SK-MEL-5 (cell line): Measurements from ENCODE around the gene SUN1. TPM values are rescaled to one million over a fixed set of nuclear protein-coding genes. Genes with fewer than 3 reads are reported as not detected.
"Not testable (repeated sequence)": the region's sequence is repeated elsewhere in the genome, so short reads cannot be mapped to it uniquely, and the experiment has no call there.

ENCODE experiments used
- DNase-seq: peaks from one replicate; pipeline ENCODE4 v3.0.0-alpha.2; 2016; ENCODE audit warnings: low read depth, low spot score
- in situ Hi-C: cut with HindIII; loops from 2 replicates; pipeline ENCODE4 v1.10.0; 2016; ENCODE audit warnings: low sequenced_read_pairs, high pct_unique_total_duplicates, low pct_unique_long_range_greater_than_20kb
- total RNA-seq: library from RNA; depleted of rRNA; stranded (reverse); fragments of >200 nt; shearing (Covaris generic); gene quantifications from 2 replicates; pipeline ENCODE4 v1.2.3, GENCODE V29; 2014

The SUN1 gene
- total RNA-seq, 1 experiment from 2014 or later: 56.5 TPM

GRCh38 chr7:903921-904755 lies 71.9 kb downstream of the SUN1 start:
- no peak for DNase-seq
- in situ Hi-C loops: no loop called here

GRCh38 chr7:904847-905246 lies 72.6 kb downstream of the SUN1 start:
- in situ Hi-C loops: no loop called here

DNA sequence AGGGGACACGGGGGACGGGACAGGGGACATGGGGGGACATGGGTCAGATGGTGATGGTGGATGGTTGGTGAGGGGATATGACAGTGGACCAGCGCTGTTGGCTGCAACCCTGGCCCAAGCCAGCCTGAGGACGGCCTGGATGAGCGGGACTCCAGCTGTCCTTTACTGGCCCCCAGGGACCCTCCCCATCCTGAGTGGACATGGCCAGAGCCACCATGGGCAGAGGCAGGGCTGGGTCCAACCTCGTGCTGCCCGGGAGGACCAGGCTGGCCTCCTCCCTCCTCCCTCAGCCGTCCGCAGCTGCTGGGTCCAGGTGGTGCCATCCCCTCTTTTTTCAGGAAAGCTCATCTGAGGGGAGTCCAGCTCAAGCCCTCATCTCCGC lies 74.5 kb downstream of the SUN1 start:
- in situ Hi-C loops: no loop called here
- no peak for DNase-seq

More at GRCh38 chr7:904847-905246, 72.6 kb downstream of the SUN1 start:
- no peak for DNase-seq

DNA sequence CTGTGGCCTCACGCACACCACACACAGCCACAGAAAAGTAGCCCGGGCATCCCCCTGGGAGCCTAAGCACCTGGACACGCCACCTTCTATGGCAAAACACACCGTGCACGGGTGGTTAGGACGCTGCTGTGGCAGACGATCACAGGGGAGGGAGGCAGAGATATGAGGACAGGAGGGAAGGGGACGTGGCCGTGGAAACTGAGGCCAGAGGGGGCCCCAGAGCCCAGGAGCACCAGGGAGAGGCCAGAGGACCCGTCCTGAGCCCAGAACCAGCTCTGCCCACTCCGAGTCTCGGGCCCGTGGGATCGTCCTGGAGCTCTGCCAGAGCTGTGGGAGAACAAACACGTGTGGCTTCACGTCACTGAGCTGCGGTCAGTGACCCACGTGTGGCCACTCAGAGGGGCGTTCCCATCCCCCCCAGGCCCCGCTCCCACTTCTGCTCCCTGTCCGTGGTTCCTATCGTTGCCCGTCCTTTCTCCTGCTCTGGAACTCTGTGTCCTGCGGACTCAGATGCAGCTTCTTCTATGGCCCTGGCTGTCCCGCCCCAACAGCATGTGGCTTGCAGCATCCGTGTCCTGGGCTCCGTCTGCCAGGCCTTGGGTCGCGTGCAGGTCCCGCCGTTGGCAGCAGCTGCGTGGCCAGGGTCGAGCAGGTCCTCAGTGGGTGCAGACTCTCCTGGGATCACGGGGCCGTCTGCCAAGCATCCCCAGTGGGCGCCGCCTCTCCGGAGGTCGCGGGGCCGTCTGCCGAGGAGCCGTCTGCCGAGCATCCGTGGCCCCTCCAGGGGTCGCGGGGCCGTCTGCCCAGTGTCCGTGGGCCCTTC lies 75.1 kb downstream of the SUN1 start:
- DNase-seq: no peak
- in situ Hi-C loops: no loop called here

- DNase-seq: no peak
- in situ Hi-C loops: no loop called here
These were observed 75.9 kb downstream of the SUN1 start for GRCh38 chr7:908159-908581.

DNA sequence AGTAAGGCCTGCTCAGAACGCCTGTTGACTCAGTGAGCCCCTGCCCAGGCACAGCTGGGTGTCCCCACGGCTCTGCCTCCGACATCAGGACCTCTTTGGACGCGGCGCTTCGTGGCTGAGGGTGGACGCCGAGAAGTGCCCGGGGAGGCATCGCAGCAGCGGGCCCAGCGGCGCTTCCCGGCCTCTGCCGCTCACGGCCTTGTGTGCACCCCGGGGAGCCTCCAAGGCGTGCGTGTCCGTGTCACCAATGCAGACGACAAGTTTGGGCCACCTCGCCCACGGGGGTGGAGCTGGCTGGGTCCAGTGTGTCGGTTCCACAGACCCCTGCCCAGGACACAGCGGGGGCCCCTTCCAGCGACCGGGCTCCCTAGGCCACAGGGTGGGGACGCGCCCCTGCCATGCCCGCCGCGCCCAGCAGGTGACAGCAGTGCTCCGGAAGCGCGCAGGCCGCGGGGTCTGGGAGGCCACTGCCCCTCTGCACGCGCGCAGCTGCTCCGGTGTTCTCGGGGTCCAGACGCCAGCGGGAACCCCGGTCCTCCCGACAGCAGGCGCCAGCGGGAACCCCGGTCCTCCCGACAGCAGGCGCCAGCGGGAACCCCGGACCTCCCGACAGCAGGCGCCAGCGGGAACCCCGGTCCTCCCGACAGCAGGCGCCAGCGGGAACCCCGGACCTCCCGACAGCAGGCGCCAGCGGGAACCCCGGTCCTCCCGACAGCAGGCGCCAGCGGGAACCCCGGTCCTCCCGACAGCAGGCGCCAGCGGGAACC lies 76.5 kb downstream of the SUN1 start:
- DNase-seq: peak; percentile 56
- in situ Hi-C loops: not testable (repeated sequence)

GRCh38 chr7:909358-910329 lies 77.4 kb downstream of the SUN1 start:
- no peak for DNase-seq
- in situ Hi-C loops: no loop called here

DNA sequence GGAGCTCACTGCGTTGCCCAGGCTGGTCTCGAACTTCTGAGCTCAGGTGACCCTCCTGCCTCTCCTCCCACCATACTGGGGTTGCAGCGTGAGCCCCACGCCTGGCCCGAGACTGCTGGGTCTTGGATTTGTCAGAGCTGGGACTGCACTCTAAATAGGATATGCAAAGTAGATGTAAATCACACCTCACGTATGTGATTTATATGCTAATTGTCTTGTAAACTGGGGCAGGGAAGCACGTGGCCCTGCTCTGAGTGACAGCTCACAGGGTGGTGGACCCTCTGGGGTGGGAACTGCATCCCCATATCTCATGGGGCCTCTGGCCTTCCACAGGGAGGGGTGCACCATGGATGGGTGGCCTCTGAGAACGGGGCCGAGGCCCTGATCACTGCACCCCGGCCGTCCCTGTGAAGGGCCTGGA lies 78.2 kb downstream of the SUN1 start:
- no peak for DNase-seq
- in situ Hi-C loops: no loop called here

- in situ Hi-C loops: no loop called here
- no peak for DNase-seq
These were observed 78.7 kb downstream of the SUN1 start for GRCh38 chr7:910931-911431.

- in situ Hi-C loops: no loop called here
- DNase-seq: no peak
These were observed 79.7 kb downstream of the SUN1 start for GRCh38 chr7:911791-912480.

- in situ Hi-C loops: no loop called here
- DNase-seq: no peak
These were observed 81.7 kb downstream of the SUN1 start for GRCh38 chr7:913736-914520.

GRCh38 chr7:914521-915194 lies 82.4 kb downstream of the SUN1 start:
- DNase-seq: no peak
- in situ Hi-C loops: no loop called here

DNA sequence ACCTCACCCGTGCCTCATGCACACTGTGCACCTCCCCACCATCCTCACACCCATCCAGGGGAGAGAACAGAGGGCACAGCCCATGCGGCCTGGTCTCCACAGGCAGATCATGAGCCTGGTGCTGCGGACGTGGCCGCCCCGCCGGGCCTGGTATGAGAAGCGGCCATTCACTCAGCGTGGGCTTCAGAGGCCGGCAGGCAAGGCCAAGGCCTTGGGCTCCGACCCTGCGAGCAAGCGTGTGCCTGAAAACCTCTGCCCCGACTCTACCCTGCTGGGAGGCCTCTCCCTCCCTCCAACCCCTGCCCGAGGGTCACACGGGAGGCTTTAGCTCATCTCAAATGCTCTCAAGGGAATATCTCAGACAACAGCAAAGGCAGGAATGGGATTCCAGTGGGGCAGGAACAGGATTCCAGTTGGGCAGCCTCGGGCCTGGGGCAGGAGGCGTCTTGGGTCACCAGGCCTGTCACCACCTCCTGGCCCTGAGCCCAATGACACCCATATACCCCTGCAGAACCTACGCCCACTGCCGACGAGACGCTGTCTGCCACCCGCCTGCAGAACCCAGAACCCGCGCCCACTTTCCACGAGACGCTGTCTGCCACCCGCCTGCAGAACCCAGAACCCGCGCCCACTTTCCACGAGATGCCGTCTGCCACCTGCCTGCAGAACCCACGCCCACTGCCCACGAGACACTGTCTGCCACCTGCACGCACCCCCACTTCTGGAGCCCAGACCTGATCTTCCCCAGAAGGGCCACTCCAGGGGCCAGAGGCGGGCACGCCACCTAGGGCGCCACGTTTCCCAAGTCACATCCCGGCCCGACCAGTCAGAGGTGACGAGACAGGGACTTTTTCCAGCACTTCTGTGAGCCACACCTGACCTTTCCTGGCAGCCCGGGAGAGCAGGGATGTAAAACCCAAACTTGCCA lies 83.3 kb downstream of the SUN1 start:
- DNase-seq: no peak
- in situ Hi-C loops: no loop called here

GRCh38 chr7:916291-916941 lies 84.1 kb downstream of the SUN1 start:
- in situ Hi-C loops: no loop called here
- no peak for DNase-seq
